ENCODE measurements around the gene LRP8. TPM values are rescaled to one million over a fixed set of nuclear protein-coding genes. Genes with fewer than 3 reads are reported as not detected.

Gene LRP8
- total and polyA plus RNA-seq, 5 experiments from 2014 or later: 0.75 to 11.7 (median 1.4) TPM

GRCh38 chr1:53331446-53332185, 3.7 kb upstream of the LRP8 start:
- Mint-ChIP-seq H3K9me3 (no peaks in the 10 kb centered on the region), H3K36me3 (no peaks in the 10 kb centered on the region), H3K4me3 (peak overlapping the region in 2 of 10 donors; percentile 26), H3K27ac (peak overlapping the region in 4 of 10 donors; percentile 22 to 58 (median 46)), H3K27me3 (no peaks in the 10 kb centered on the region), H3K4me1 (peaks cover 9 to 22% (median 15%) of the 10 kb centered on the region in 4 donors)
- DNase-seq (peak in 1 of 10 donors; percentile 19), ATAC-seq (no peak)
- POLR2A ChIA-PET: no interaction called here

DNA sequence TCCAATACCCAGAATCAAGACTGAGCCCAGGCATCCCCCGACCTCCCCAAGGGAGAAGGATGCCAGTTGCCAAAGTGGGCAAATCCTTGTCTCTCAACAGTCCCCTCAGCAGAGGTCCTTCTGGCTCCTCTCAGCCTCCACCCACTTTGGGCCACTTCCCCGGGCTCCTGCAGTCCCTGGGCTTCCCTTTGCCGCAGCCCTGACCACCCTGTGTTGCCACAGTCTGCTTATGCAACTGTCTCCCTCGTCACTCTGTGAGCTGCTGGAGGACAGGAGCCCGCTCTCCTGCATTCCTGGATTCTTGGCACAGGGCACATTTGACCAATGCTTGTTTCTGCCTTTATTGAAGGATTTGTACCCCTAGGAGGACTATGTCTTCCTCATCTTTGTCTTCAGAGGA, 2.9 kb upstream of the LRP8 start:
- no peaks in the 10 kb centered on the region for H3K36me3 Mint-ChIP-seq
- peak overlapping the region in 1 of 10 donors; percentile 40 for H3K27ac Mint-ChIP-seq
- DNase-seq: peak in 1 of 10 donors; percentile 43
- peak overlapping the region in 1 of 10 donors; percentile 24 for H3K4me3 Mint-ChIP-seq
- no peaks in the 10 kb centered on the region for H3K9me3 Mint-ChIP-seq
- POLR2A ChIA-PET: no interaction called here
- no peaks in the 10 kb centered on the region for H3K27me3 Mint-ChIP-seq
- H3K4me1 Mint-ChIP-seq: peaks cover 11 to 29% (median 17%) of the 10 kb centered on the region in 4 donors
- ATAC-seq: no peak

DNA sequence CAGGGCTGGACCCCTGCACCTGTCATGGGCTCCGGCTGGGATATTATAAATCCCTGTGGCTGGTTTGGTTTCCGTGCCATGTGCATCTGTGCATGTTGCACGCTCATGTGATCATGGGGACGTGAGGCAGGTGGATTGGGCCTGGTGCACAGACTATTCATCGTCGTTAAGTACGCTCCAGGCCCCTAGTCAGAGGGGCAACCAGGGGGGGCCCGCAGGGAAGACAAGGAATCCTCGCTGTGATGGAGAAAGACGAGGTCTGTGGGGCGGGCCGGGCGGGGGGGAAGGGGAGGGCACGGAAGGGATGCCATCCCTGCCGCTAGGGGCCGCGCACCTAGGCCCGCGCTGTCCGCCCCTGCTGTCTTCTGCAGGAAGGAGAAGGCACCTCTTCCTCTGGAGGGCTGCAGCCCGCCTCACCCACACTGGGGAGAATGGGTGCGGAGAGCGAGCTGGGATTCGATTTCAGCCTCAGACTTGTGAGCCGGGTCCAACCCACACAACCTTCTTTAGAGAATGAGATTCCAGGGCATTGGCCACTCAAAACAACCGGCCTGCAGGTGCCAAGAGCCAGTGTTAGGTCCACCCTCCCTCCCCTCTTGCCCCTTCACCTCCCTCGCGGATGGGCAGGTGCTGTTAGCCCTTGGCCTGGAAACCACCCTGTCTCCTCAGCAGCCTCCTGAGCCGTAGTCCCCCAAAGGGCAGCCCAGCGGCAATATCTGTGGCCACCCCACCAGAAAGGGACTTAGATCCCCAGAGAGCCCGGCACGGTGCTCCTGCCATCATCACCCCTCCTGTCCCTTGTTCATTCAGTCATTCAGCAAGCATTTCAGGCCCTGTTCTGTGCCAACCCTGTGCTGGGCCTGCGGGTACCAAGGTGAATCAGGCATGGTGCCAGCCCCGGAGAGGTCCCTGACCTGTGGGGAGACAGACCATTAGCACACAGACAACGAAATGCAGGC, 950 bp upstream of the LRP8 start:
- H3K36me3 Mint-ChIP-seq: no peaks in the 10 kb centered on the region
- POLR2A ChIA-PET: no interaction called here
- peak overlapping the region; percentile 89 to 97 (median 92) for H3K4me3 Mint-ChIP-seq
- H3K27me3 Mint-ChIP-seq: no peaks in the 10 kb centered on the region
- peaks cover 9 to 25% (median 14%) of the 10 kb centered on the region in 4 donors for H3K4me1 Mint-ChIP-seq
- peak in 3 of 10 donors; percentile 9 to 65 (median 10) for DNase-seq
- ATAC-seq: no peak
- H3K27ac Mint-ChIP-seq: peak overlapping the region; percentile 3 to 96 (median 72)
- H3K9me3 Mint-ChIP-seq: no peaks in the 10 kb centered on the region

- Mint-ChIP-seq H3K27ac (peak overlapping the region in 9 of 10 donors; percentile 48 to 91 (median 83)), H3K36me3 (no peaks in the 10 kb centered on the region), H3K4me1 (peaks cover 9 to 25% (median 14%) of the 10 kb centered on the region in 4 donors), H3K4me3 (peak overlapping the region; percentile 88 to 98 (median 94)), H3K9me3 (no peaks in the 10 kb centered on the region), H3K27me3 (no peaks in the 10 kb centered on the region)
- POLR2A ChIA-PET: interaction anchor here (0.6 to 1.3 kb wide), 6 partner anchors 10 to 1560 kb away, joined by 3 to 4 read pairs (median 3); partner anchors contain the start of genes CPT2 and DHCR24
- ATAC-seq (peak; percentile 15 to 26), DNase-seq (peak; percentile 36 to 77 (median 48))
Measured at GRCh38 chr1:53327182-53327913, 522 bp downstream of the LRP8 start.

DNA sequence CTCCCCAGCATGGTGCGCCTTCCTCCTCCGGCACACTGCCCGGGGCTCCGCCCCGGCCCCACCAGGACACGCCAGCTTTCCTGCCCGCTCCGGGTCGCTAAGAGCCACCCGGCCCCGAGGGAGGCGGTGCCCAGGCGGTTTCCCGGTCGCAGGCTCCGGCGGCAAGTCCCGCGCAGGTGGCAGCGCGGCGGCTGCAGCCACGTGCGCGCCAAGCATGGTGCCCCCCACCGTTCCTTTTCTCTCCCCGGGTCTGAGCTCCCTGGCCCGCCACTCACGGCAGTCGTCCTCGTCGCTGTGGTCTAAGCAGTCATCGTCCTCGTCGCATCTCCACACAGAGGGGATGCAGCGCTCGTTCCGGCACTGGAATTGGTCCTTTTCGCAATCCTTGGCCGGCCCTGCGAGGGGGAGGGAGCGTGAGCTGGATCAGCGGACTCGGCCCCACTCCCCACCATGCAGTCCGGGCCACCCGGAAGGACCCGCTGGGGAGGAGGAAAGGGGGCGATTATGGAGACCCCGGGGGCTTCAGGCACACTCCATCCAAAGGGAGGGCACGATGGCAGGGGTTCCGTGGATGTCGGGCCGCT, 1.2 kb downstream of the LRP8 start:
- peak overlapping the region in 9 of 10 donors; percentile 48 to 92 (median 84) for H3K27ac Mint-ChIP-seq
- peaks cover 9 to 25% (median 14%) of the 10 kb centered on the region in 4 donors for H3K4me1 Mint-ChIP-seq
- H3K27me3 Mint-ChIP-seq: no peaks in the 10 kb centered on the region
- H3K4me3 Mint-ChIP-seq: peak overlapping the region; percentile 88 to 98 (median 94)
- DNase-seq (peak in 3 of 10 donors; percentile 5 to 15 (median 6)), ATAC-seq (peak; percentile 9 to 17)
- H3K36me3 Mint-ChIP-seq: peaks cover 0 to 2% (median 0%) of the 10 kb centered on the region in 3 donors
- no peaks in the 10 kb centered on the region for H3K9me3 Mint-ChIP-seq
- POLR2A ChIA-PET: interaction anchor here (1.1 to 1.4 kb wide), 5 partner anchors 9 to 130 kb away, joined by 3 to 9 read pairs (median 4); partner anchors contain the start of gene CPT2

- H3K27me3 Mint-ChIP-seq: no peaks in the 10 kb centered on the region
- H3K27ac Mint-ChIP-seq: peak overlapping the region; percentile 78 to 92 (median 86)
- no peaks in the 10 kb centered on the region for H3K9me3 Mint-ChIP-seq
- H3K4me3 Mint-ChIP-seq: peak overlapping the region; percentile 88 to 98 (median 94)
- H3K4me1 Mint-ChIP-seq: peaks cover 9 to 25% (median 14%) of the 10 kb centered on the region in 4 donors
- H3K36me3 Mint-ChIP-seq: peaks cover 0 to 2% (median 0%) of the 10 kb centered on the region in 3 donors
- ATAC-seq (peak; percentile 86 to 90), DNase-seq (peak; percentile 84 to 93 (median 90))
- POLR2A ChIA-PET: interaction anchor here (1.1 to 1.4 kb wide), 4 partner anchors 8 to 130 kb away, joined by 3 to 9 read pairs (median 4); partner anchors contain the start of gene CPT2
Measured at GRCh38 chr1:53326088-53326597, 1.7 kb downstream of the LRP8 start.

GRCh38 chr1:53325326-53326087, 2.4 kb downstream of the LRP8 start:
- peak overlapping the region; percentile 78 to 92 (median 86) for H3K27ac Mint-ChIP-seq
- POLR2A ChIA-PET: interaction anchor here (1.1 to 1.4 kb wide), 4 partner anchors 8 to 129 kb away, joined by 3 to 9 read pairs (median 4); partner anchors contain the start of gene CPT2
- peaks cover 9 to 25% (median 14%) of the 10 kb centered on the region in 4 donors for H3K4me1 Mint-ChIP-seq
- H3K36me3 Mint-ChIP-seq: peaks cover 0 to 2% (median 0%) of the 10 kb centered on the region in 3 donors
- peak overlapping the region; percentile 88 to 98 (median 94) for H3K4me3 Mint-ChIP-seq
- no peak for ATAC-seq
- peak in 1 of 10 donors; percentile 57 for DNase-seq
- H3K27me3 Mint-ChIP-seq: no peaks in the 10 kb centered on the region
- H3K9me3 Mint-ChIP-seq: no peaks in the 10 kb centered on the region

GRCh38 chr1:53324728-53325297, 3.1 kb downstream of the LRP8 start:
- POLR2A ChIA-PET: no interaction called here
- Mint-ChIP-seq H3K27ac (peak overlapping the region in 2 of 10 donors; percentile 5 to 83), H3K27me3 (no peaks in the 10 kb centered on the region)

DNA sequence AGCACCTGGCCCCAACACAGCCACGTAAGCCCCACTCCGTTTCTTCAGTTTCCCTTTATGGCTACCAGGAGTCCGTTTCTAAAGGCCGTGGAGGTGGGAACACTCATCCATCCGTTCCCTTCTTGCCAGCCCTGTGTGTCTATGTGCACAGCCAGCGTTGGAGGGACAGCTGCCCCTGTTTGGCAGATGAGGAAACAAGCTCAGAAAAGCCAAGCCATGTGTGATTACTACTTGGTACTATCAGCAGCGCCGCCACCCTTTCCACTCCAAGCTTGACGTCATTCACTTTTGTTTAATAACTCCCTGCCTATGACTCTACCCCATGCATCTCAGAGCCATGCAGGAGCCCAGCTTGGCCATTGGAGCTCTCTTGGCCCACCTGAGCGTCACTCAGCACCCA, 3.5 kb downstream of the LRP8 start:
- ATAC-seq: no peak
- POLR2A ChIA-PET: no interaction called here
- no peaks in the 10 kb centered on the region for H3K27me3 Mint-ChIP-seq
- peaks cover 0 to 2% (median 0%) of the 10 kb centered on the region in 3 donors for H3K36me3 Mint-ChIP-seq
- peaks cover 9 to 25% (median 13%) of the 10 kb centered on the region in 4 donors for H3K4me1 Mint-ChIP-seq
- H3K9me3 Mint-ChIP-seq: no peaks in the 10 kb centered on the region
- peak overlapping the region in 4 of 10 donors; percentile 1 to 48 (median 30) for H3K4me3 Mint-ChIP-seq
- H3K27ac Mint-ChIP-seq: peak overlapping the region in 1 of 10 donors; percentile 5
- no peak for DNase-seq

More at GRCh38 chr1:53324728-53325297, 3.1 kb downstream of the LRP8 start:
- Mint-ChIP-seq H3K9me3 (no peaks in the 10 kb centered on the region), H3K4me3 (peak overlapping the region in 7 of 10 donors; percentile 6 to 97 (median 88)), H3K36me3 (peaks cover 0 to 2% (median 0%) of the 10 kb centered on the region in 3 donors), H3K4me1 (peaks cover 9 to 25% (median 14%) of the 10 kb centered on the region in 4 donors)
- ATAC-seq: no peak
- DNase-seq: peak in 1 of 10 donors; percentile 54

- peaks cover 0 to 2% (median 0%) of the 10 kb centered on the region in 3 donors for H3K36me3 Mint-ChIP-seq
- no peaks in the 10 kb centered on the region for H3K9me3 Mint-ChIP-seq
- H3K27me3 Mint-ChIP-seq: no peaks in the 10 kb centered on the region
- peak overlapping the region in 1 of 10 donors; percentile 19 for H3K27ac Mint-ChIP-seq
- ATAC-seq (no peak), DNase-seq (peak in 1 of 10 donors; percentile 9)
- POLR2A ChIA-PET: no interaction called here
- H3K4me1 Mint-ChIP-seq: peaks cover 9 to 24% (median 11%) of the 10 kb centered on the region in 4 donors
- H3K4me3 Mint-ChIP-seq: no peak overlapping the region
Measured at GRCh38 chr1:53323316-53323715, 4.6 kb downstream of the LRP8 start.

All from naive thymus-derived CD8-positive, alpha-beta T cell (primary cell).